HepG2 (cell line): ENCODE data around the gene MRPL51. TPM values are rescaled to one million over a fixed set of nuclear protein-coding genes. Genes with fewer than 3 reads are reported as not detected.
A peak's percentile ranks its signal among the peaks of the same experiment; 100 is the strongest.

Experiments used
- CEBPG ChIP-seq: IDR thresholded peaks from 2 replicates; pipeline ENCODE4 v1.6.1; 2016
- CREB1 ChIP-seq, 2 experiments: fragments of 450-650 bp in 1 of 2; IDR thresholded peaks; 2 replicates each; pipeline ENCODE4 v1.6.1; 2016 to 2017; ENCODE audit warnings: control low read depth in 1 of 2, mild to moderate bottlenecking in 1 of 2, missing compliant biosample characterization in 1 of 2, missing genetic modification characterization in 1 of 2
- CREB3 ChIP-seq: sonication (generic); formaldehyde crosslinking; IDR thresholded peaks from 2 replicates; pipeline ENCODE4 v1.5.0; 2020; ENCODE audit warnings: missing genetic modification reagents
- DPF2 ChIP-seq: sonication (generic); formaldehyde crosslinking; IDR thresholded peaks from 2 replicates; pipeline ENCODE4 v1.4.0; 2020; ENCODE audit warnings: mild to moderate bottlenecking, low read depth, missing genetic modification reagents, borderline replicate concordance
- MAFF ChIP-seq: IDR thresholded peaks from 2 replicates; pipeline ENCODE4 v1.6.1; 2011; ENCODE audit warnings: low read depth, low read length, improper control_type of control experiment
- MAFK ChIP-seq, 2 experiments: IDR thresholded peaks in 1 of 2; conservative IDR thresholded peaks in 1 of 2; 2 replicates each; pipeline ENCODE4 v1.6.1; 2011; ENCODE audit warnings: improper control_type of control experiment in 2 of 2, low read length in 2 of 2
- NR2F6 ChIP-seq, 2 experiments: IDR thresholded peaks; 2 replicates each; pipeline ENCODE4 v1.6.1; 2016; ENCODE audit warnings: antibody characterized with exemption in 1 of 2, mild to moderate bottlenecking in 1 of 2
- PHF21A ChIP-seq: sonication (generic); formaldehyde crosslinking; IDR thresholded peaks from 2 replicates; pipeline ENCODE4 v1.5.0; 2020; ENCODE audit warnings: mild to moderate bottlenecking, missing genetic modification reagents
- PRPF4 ChIP-seq: fragments of 200-400 bp; formaldehyde crosslinking; IDR thresholded peaks from 2 replicates; pipeline ENCODE4 v1.6.1; 2016; ENCODE audit warnings: low read length, low read depth; ENCODE audit not compliant: poor library complexity, severe bottlenecking
- RBM39 ChIP-seq: fragments of 200-400 bp; formaldehyde crosslinking; IDR thresholded peaks from one replicate; pipeline ENCODE4 v1.6.1; 2018; ENCODE audit warnings: antibody characterized with exemption, mild to moderate bottlenecking, low read depth, low read length; ENCODE audit not compliant: poor library complexity, severe bottlenecking
- SAFB2 ChIP-seq: sonication (generic); formaldehyde crosslinking; IDR thresholded peaks from 2 replicates; pipeline ENCODE4 v1.5.1; 2020; ENCODE audit warnings: missing genetic modification reagents, low read depth, mild to moderate bottlenecking, borderline replicate concordance
- TOE1 ChIP-seq: sonication (generic); formaldehyde crosslinking; IDR thresholded peaks from 2 replicates; pipeline ENCODE4 v1.4.0; 2020; ENCODE audit warnings: mild to moderate bottlenecking, missing genetic modification reagents
- ZBTB26 ChIP-seq: IDR thresholded peaks from 2 replicates; pipeline ENCODE4 v1.6.1; 2016; ENCODE audit warnings: missing compliant biosample characterization, missing genetic modification reagents, borderline replicate concordance
- ZC3H4 ChIP-seq: sonication (generic); formaldehyde crosslinking; IDR thresholded peaks from 2 replicates; pipeline ENCODE4 v1.4.0; 2020; ENCODE audit warnings: missing genetic modification reagents, borderline replicate concordance
- ZNF326 ChIP-seq: sonication (generic); formaldehyde crosslinking; IDR thresholded peaks from 2 replicates; pipeline ENCODE4 v1.4.0; 2020; ENCODE audit warnings: missing genetic modification reagents, borderline replicate concordance
- ZNF34 ChIP-seq: sonication (generic); formaldehyde crosslinking; IDR thresholded peaks from 2 replicates; pipeline ENCODE4 v1.4.0; 2020; ENCODE audit warnings: mild to moderate bottlenecking, missing genetic modification reagents, borderline replicate concordance
- ZNF619 ChIP-seq: sonication (generic); formaldehyde crosslinking; IDR thresholded peaks from 2 replicates; pipeline ENCODE4 v1.4.0; 2020; ENCODE audit warnings: mild to moderate bottlenecking, missing genetic modification reagents
- ZNF644 ChIP-seq: IDR thresholded peaks from 2 replicates; pipeline ENCODE4 v1.6.1; 2016; ENCODE audit warnings: low read depth
- ZNF747 ChIP-seq: sonication (generic); formaldehyde crosslinking; IDR thresholded peaks from 2 replicates; pipeline ENCODE4 v1.8.1; 2023; ENCODE audit warnings: missing genetic modification reagents, mild to moderate bottlenecking, borderline replicate concordance
- ZNF781 ChIP-seq: sonication (generic); formaldehyde crosslinking; IDR thresholded peaks from 2 replicates; pipeline ENCODE4 v1.5.1; 2020; ENCODE audit warnings: borderline replicate concordance, mild to moderate bottlenecking, missing genetic modification reagents; ENCODE audit errors: not compliant biosample characterization
- polyA plus RNA-seq, 8 experiments: library from polyadenylated mRNA; depleted of rRNA in 3 of 8; stranded (reverse) in 7 of 8; unstranded in 1 of 8; fragments of >200 nt; fragmentation: Illumina TruSeq in 4 of 8; extraction: Trizol in 4 of 8; gene quantifications; 2 replicates each; pipeline versions ENCODE4 v1.2.1 to v1.2.3, GENCODE V29; 2011 to 2016; ENCODE audit warnings: low read depth in 4 of 8, missing spikeins in 1 of 8, mixed read lengths in 1 of 8; ENCODE audit not compliant: insufficient read depth in 1 of 8
- total RNA-seq, 5 experiments: library from RNA; depleted of rRNA; stranded (reverse); fragments of >200 nt; fragmentation: Illumina TruSeq; extraction: Trizol; gene quantifications; 2 replicates each; pipeline ENCODE4 v1.2.3, GENCODE V29; 2016; ENCODE audit warnings: low read depth in 1 of 5
- TF ChIP-seq, protein P1 (sequence below): sonication (generic); formaldehyde crosslinking; IDR thresholded peaks from 2 replicates; pipeline ENCODE4 v1.5.0; 2020; ENCODE audit warnings: missing genetic modification reagents, mild to moderate bottlenecking, borderline replicate concordance
- TF ChIP-seq, protein P2 (sequence below): sonication (generic); formaldehyde crosslinking; IDR thresholded peaks from 2 replicates; pipeline ENCODE4 v1.4.0; 2020; ENCODE audit warnings: missing genetic modification reagents

The MRPL51 gene
- total and polyA plus RNA-seq, 2 of the 13 experiments (the other 11 are each of a cell fraction or from before 2014, with no cell fraction given), result 64.8 to 278 TPM

DNA sequence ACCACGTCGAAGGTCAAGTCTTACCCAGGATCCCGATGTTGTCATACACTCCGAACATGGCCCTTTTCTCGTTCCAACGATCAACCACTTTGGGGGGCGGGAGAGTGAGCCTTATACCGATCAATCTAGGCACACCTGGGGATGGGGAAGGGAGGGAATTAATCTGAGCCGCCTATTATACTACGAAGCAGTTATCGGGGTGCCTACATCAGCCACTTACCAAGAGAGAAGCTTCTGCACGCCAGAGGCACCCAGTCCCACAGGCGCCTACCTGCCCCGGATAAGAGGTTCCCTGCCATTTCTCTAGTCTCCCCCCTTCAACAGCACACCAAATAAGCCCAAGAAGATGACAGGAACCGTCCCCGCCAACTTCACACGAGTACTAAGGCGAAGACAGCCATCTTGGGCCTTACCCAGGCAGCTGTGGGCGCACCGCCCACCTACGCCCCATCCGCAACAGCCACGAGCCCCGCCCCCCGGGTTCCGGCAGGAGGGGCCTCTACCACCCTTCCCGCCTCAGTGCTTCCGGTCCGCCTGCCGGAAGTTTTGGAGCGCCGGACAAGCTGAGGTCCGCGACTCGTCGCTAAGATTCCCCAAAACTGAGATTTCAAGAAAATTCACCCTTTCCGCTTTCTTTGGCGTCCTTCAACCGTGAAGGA lies at the start of gene MRPL51 (continued):
- TF ChIP-seq ZNF747 (CRISPR knock-in tag), result no peak
- no peak; the same call in 1 of the 2 replicates for TF ChIP-seq PHF21A (CRISPR knock-in tag)
- TF ChIP-seq NR2F6 (IDR thresholded peaks at IDR 0.05), result no peak
- TF ChIP-seq NR2F6 (CRISPR knock-in tag; IDR thresholded peaks at IDR 0.05), result no peak
- TF ChIP-seq ZNF34 (CRISPR knock-in tag), result no peak
- 0 out of 2 replicates have a peak, but pooled peaks have one; percentile 66 for TF ChIP-seq SAFB2 (CRISPR knock-in tag)
- TF ChIP-seq ZNF781 (CRISPR knock-in tag), result peak; percentile 22
- TF ChIP-seq CREB1 (IDR thresholded peaks at IDR 0.05), result peak; percentile 55
- peak; percentile 89 for TF ChIP-seq CREB1 (CRISPR knock-in tag; IDR thresholded peaks at IDR 0.05)
- TF ChIP-seq ZNF619, result no peak
- no peak for TF ChIP-seq TOE1
- no peak for TF ChIP-seq ZBTB26 (CRISPR knock-in tag)
- peak; percentile 5; the same call in 1 of the 2 replicates for TF ChIP-seq CEBPG (CRISPR knock-in tag)
- no peak for TF ChIP-seq MAFK (conservative IDR thresholded peaks at IDR 0.05 in 1 of 2, IDR thresholded peaks at IDR 0.05 in 1 of 2; ENCODE audit: low read length in 2 of 2)
- TF ChIP-seq PRPF4, result no peak
- TF ChIP-seq DPF2 (CRISPR knock-in tag), result no peak
- TF ChIP-seq MAFF, result no peak
- no peak for TF ChIP-seq RBM39
- TF ChIP-seq ZNF326, result no peak
- TF ChIP-seq, protein P1, sequence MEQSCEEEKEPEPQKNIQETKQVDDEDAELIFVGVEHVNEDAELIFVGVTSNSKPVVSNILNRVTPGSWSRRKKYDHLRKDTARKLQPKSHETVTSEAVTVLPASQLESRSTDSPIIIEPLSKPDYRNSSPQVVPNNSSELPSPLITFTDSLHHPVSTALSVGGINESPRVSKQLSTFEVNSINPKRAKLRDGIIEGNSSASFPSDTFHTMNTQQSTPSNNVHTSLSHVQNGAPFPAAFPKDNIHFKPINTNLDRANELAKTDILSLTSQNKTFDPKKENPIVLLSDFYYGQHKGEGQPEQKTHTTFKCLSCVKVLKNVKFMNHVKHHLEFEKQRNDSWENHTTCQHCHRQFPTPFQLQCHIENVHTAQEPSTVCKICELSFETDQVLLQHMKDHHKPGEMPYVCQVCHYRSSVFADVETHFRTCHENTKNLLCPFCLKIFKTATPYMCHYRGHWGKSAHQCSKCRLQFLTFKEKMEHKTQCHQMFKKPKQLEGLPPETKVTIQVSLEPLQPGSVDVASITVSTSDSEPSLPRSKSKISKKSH (CRISPR knock-in tag), result 0 out of 2 replicates have a peak, but pooled peaks have one; percentile 8
- no peak for TF ChIP-seq ZNF644
- TF ChIP-seq ZC3H4, result no peak
- TF ChIP-seq, protein P2, sequence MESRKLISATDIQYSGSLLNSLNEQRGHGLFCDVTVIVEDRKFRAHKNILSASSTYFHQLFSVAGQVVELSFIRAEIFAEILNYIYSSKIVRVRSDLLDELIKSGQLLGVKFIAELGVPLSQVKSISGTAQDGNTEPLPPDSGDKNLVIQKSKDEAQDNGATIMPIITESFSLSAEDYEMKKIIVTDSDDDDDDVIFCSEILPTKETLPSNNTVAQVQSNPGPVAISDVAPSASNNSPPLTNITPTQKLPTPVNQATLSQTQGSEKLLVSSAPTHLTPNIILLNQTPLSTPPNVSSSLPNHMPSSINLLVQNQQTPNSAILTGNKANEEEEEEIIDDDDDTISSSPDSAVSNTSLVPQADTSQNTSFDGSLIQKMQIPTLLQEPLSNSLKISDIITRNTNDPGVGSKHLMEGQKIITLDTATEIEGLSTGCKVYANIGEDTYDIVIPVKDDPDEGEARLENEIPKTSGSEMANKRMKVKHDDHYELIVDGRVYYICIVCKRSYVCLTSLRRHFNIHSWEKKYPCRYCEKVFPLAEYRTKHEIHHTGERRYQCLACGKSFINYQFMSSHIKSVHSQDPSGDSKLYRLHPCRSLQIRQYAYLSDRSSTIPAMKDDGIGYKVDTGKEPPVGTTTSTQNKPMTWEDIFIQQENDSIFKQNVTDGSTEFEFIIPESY (CRISPR knock-in tag), result no peak
- no peak for TF ChIP-seq CREB3
